ENCODE data around the gene TLX1.

GRCh38 chr10:101099901-101100300 lies 31.2 kb upstream of the TLX1 start:
- TF ChIP-seq POLR2AphosphoS5 (IDR thresholded peaks at IDR 0.05): no peak
- no peak for TF ChIP-seq EP300 (IDR thresholded peaks at IDR 0.05)
- no peak for TF ChIP-seq CTCF (IDR thresholded peaks at IDR 0.05)
- TF ChIP-seq POLR2A (IDR thresholded peaks at IDR 0.05): no peak
